ELR (cell line): ENCODE results near the gene GPC2.
"Not testable (repeated sequence)": the region's sequence is repeated elsewhere in the genome, so short reads cannot be mapped to it uniquely, and the experiment has no call there.

Source experiments
- DNase-seq: peaks from one replicate; pipeline ENCODE4 v3.0.0-alpha.2; 2015; ENCODE audit warnings: low read depth

GPC2 gene, protein sequence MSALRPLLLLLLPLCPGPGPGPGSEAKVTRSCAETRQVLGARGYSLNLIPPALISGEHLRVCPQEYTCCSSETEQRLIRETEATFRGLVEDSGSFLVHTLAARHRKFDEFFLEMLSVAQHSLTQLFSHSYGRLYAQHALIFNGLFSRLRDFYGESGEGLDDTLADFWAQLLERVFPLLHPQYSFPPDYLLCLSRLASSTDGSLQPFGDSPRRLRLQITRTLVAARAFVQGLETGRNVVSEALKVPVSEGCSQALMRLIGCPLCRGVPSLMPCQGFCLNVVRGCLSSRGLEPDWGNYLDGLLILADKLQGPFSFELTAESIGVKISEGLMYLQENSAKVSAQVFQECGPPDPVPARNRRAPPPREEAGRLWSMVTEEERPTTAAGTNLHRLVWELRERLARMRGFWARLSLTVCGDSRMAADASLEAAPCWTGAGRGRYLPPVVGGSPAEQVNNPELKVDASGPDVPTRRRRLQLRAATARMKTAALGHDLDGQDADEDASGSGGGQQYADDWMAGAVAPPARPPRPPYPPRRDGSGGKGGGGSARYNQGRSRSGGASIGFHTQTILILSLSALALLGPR

GRCh38 chr7:100177045-100178001 is at the start of gene GPC2, which contains the start of gene STAG3:
GPC2 (minus strand) TSS chr7:100177381; CDS start chr7:100177199, 182 bp downstream.
STAG3 (plus strand) TSS chr7:100177918; CDS start chr7:100180557, 2,639 bp downstream.
- peak; percentile 94 for DNase-seq

DNA sequence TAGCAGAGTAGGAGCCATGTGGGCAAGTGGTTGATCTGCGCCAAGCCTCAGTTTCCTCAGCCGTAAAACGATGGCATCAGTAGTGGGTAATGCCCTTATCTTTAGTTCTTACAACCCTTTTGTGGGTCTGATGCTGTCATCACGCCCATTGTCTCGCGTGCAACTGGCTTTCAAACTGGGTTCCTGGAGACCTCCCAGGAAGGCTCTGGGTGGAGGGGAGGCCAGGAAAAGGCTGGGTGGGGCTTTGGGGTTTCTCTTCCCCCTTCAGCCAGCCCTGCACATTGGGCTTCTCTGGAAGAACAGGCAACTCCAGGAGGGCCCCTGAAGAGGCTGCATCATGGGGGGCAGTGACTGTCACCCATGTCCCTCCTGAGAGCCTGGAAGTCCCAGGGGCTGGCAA is 47.7 kb upstream of the GPC2 start:
- DNase-seq = not testable (repeated sequence)

DNA sequence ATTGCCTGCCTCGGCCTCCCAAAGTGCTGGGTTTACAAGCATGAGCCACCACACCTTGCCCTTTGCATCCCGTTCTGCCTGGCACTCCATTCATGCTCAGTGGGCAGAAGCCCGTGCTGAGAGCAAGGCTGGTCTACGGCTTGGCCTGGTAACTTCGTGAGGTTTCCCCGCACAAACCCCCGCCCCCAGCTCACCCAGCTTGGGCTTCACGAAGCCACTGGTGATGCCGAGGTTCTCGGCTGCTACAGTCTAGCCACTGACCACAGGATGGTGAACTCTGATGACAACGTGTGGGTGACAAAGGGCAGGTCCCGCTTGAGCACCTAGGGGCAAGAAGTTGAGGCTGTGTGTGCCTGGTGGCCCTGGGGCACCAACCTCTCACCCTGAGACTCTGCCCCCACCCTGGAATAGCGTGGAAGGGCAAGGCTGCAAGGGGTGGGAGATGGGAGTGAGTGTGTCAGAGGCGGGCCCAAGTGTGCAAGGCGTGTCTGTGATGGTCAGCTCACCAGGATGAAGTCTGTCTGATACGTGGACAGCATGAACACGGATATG is 46.3 kb upstream of the GPC2 start:
- DNase-seq = not testable (repeated sequence)

DNA sequence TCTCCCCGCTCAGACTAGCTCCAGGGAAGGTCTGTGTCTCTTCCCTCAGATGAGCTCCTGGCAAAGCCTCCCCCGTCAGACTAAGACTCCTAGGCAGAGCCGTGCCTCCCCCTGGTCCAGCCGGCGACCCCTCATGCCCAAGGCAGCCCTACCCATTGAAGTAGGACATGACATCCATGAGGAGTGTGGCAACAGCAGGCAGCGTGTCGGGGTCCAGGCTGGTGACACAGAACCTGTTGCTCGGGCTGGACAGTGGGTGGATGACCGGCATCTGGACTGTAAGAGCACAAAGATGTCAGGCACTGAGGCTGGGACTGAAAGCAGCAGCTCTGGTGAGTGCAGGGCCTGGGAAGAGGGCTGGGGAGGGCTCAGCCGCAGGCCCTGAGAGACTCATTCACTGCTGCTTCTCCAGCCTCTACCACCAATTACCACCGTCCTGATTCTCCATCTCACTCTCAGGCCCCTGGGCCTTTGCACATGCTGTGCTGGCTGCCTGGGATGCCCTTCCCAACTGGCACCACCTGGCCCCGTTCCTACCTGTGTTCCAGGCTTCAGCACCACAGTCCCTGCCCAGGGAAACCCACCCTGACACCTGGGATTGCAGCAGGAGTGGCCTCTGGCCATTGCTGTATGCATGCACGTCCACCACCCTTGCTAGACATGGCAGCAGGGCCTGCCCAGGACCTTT is 45.4 kb upstream of the GPC2 start:
- no peak for DNase-seq

GRCh38 chr7:100221767-100222444 is 44.7 kb upstream of the GPC2 start:
- DNase-seq = no peak

DNA sequence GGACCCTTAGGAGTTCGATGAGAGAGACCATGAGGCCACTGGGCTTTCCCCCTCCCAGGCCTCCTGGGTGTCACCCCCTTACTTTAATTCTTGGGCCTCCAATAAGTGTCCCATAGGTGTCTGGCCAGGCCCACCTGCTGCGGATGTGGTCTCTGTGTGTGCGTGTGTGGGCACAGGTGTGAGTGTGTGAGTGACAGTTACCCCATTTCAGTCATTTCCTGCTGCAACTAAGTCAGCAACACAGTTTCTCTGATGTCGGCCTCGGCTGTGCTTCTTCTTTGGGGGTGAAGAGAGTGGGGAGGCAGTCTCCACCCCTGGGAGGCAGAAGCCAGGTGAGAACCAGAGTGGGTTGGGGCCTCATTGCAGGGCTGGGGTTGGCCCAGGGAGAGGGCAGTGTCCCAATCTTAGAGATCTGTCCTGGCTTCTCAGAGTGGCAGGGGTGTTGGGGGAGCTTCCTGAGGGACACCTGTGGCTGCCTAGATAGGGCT is 44.1 kb upstream of the GPC2 start:
- DNase-seq = no peak

DNA sequence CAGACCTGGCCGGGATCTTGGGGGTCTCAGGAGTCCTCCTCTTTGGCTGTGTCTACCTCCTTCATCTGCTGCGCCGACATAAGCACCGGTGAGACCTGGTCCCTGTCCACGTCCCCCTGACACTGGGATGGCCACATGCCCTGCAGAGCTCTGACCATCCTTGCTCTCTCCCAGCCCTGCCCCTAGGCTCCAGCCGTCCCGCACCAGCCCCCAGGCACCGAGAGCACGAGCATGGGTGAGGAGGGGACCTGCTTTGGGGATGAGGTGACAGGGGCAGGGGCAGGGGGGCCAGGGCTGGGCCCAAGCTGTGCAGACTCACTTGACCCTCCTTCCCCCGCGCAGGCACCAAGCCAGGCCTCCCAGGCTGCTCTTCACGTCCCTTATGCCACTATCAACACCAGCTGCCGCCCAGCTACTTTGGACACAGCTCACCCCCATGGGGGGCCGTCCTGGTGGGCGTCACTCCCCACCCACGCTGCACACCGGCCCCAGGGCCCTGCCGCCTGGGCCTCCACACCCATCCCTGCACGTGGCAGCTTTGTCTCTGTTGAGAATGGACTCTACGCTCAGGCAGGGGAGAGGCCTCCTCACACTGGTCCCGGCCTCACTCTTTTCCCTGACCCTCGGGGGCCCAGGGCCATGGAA is 43.5 kb upstream of the GPC2 start:
- DNase-seq = no peak

- not testable (repeated sequence) for DNase-seq
These were observed 42.8 kb upstream of the GPC2 start, which contains the start of gene PVRIG for GRCh38 chr7:100219801-100220585. PVRIG (plus strand) TSS chr7:100219949; CDS start chr7:100219971, 22 bp downstream.

DNA sequence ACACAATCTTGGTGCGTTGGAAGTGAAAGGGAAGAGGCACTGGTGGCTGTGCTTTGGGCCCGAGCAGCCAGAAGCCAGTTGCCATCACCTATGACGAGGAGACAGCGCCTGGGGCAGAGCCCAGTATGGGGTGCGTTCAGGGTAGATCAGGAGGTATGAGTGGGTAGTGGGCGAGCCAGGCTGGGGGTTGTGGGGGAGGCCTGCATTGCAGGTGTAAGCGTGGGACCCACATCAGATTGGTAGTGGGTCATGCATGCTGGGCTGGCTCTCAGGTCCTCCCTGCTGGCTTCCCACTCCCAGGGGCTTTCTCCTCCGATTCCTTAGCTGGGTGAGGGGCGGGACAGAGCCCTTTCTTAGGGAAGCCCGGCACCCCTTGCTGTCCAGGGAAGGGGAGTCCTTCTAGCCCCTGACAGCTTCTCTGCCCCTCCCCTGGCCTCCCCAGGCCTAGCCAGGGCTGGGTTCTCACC is 42.1 kb upstream of the GPC2 start:
- no peak for DNase-seq

- DNase-seq = peak; percentile 62
These were observed 40.8 kb upstream of the GPC2 start for GRCh38 chr7:100217934-100218333.

- DNase-seq = no peak
These were observed 38.7 kb upstream of the GPC2 start for GRCh38 chr7:100215895-100216294.

DNA sequence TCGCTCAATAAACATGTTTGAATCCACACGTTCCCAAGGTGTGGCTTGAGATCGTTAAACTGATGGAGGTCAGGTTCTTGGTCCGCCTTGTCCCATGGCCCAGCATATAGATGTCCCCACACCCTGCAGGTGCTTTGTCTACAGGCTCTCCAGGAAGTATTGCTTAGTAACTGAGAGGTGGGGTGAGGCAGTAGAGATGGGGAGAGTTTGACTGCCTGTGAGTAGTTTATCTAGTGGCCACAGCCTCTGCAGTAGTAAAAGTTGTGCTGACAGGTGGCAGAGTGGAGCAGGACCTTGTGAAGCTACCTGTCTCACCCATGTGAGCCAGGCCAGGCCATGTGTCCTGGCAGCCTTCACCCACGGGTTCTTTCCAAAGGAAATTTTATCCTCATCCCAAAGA is 37.2 kb upstream of the GPC2 start:
- DNase-seq = not testable (repeated sequence)

GRCh38 chr7:100213672-100214071 is 36.5 kb upstream of the GPC2 start:
- DNase-seq = no peak

DNA sequence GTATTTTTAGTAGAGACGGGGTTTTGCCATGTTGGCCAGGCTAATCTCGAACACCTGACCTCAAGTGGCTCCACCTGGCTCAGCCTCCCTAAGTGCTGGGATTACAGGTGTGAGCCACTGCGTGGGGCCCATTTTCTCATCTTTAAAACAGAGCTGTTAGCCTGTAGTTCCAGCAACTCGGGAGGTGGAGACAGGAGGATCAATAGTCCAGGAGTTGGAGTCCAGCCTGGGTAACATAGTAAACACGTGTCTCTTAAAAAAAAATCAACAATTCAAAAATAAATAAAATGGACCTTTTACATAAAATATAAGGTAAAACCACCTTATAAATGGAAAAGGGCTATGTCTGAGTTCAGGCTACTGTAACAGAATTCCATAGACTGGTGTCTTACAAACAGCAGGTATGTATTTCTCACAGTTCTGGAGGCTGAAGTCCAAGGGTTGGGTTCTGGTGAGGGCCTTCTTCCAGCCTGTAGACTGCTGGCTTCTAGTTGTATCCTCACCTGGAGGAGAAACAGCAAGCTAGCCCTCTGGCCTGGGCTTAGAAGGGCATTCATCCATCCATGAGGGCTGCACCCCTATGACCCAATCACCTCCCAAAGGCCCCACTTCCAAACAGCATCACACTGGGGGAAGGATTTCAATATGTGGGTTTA is 35.6 kb upstream of the GPC2 start:
- DNase-seq = no peak

DNA sequence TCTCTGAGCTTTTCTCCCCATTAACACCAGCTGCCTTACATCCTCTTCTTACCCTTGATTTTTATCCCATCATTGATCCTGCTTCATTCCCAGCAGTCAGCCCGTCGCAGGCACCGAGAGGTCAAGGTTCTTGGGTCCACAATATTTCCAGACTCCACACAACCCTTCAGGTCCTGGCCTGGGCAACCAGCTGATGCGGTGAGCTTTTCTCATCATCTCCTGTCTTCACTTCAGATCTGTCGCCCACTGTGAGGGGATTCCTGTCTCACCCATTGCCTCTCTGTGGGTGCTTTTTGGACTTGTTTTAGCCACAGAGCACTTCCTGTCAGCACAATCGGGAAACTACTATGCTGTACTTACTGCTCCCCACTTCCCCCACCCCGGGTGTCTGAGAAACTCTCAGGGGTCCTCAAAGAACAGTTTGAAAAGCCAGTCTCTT is 34.2 kb upstream of the GPC2 start:
- DNase-seq = no peak

- DNase-seq = no peak
These were observed 33.6 kb upstream of the GPC2 start for GRCh38 chr7:100210805-100211204.

GRCh38 chr7:100209493-100209892 is 32.3 kb upstream of the GPC2 start:
- no peak for DNase-seq

DNA sequence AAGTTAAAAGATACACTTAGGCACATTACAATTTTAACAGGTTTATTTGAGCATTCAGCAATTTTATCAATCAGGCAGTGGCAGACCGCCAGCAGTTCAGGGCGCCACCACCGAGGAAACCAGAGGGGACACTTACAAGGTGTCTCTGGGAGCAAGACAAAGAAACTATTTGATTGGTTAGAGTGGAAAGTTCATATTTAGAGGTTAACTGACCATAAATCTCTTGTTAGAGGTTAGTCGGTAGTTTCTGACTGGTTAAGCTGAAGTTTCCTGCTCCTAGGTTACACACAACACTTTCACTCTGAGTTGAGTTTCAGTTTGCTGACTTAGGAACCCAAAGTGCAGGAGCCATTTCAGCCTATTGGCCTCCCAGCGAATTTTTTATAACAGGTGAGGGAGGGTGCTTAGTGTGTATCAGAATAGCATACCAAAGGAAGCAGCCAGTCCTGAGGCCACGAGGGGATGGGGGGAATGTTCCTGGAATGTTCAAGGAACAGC is 31.8 kb upstream of the GPC2 start:
- DNase-seq = no peak
